GM19239 (cell line): ENCODE measurements around the gene MAP3K10.
"Not testable (repeated sequence)": the region's sequence is repeated elsewhere in the genome, so short reads cannot be mapped to it uniquely, and the experiment has no call there.

Experiments used
- DNase-seq: peaks from one replicate; pipeline ENCODE4 v3.0.0; 2011; ENCODE audit warnings: low spot score; ENCODE audit not compliant: insufficient read length
- FAIRE-seq: peaks from 2 replicates; lab custom pipeline; 2011; peaks lifted over from hg19 to GRCh38; lab: Jason Lieb, UNC

The MAP3K10 gene

GRCh38 chr19:40170303-40170989 is 20.8 kb upstream of the MAP3K10 start:
- FAIRE-seq, DNase-seq: not testable (repeated sequence)

- not testable (repeated sequence) for DNase-seq, FAIRE-seq
Observed at GRCh38 chr19:40171293-40171692, 19.9 kb upstream of the MAP3K10 start.

GRCh38 chr19:40174092-40174491 is 17.1 kb upstream of the MAP3K10 start:
- FAIRE-seq (no peak), DNase-seq (no peak)

- no peak for FAIRE-seq
Observed at GRCh38 chr19:40175820-40176219, 15.4 kb upstream of the MAP3K10 start.

GRCh38 chr19:40177286-40178070 is 13.7 kb upstream of the MAP3K10 start:
- FAIRE-seq, result no peak
- no peak for DNase-seq

More at GRCh38 chr19:40175820-40176219, 15.4 kb upstream of the MAP3K10 start:
- DNase-seq, result no peak

- FAIRE-seq (no peak), DNase-seq (no peak)
Observed at GRCh38 chr19:40178756-40179155, 12.5 kb upstream of the MAP3K10 start.

GRCh38 chr19:40184273-40184672 is 7.0 kb upstream of the MAP3K10 start:
- no peak for FAIRE-seq
- DNase-seq, result no peak

GRCh38 chr19:40191836-40192646 is 815 bp downstream of the MAP3K10 start:
- DNase-seq (no peak), FAIRE-seq (no peak)

GRCh38 chr19:40192758-40193586 is 1.7 kb downstream of the MAP3K10 start:
- FAIRE-seq, result no peak
- no peak for DNase-seq

- DNase-seq (no peak), FAIRE-seq (no peak)
Observed at GRCh38 chr19:40193587-40193849, 2.3 kb downstream of the MAP3K10 start.

- no peak for FAIRE-seq
- DNase-seq, result no peak
Observed at GRCh38 chr19:40198272-40198990, 7.2 kb downstream of the MAP3K10 start.

GRCh38 chr19:40200341-40201099 is 9.3 kb downstream of the MAP3K10 start:
- no peak for FAIRE-seq
- no peak for DNase-seq

GRCh38 chr19:40204381-40204780 is 13.2 kb downstream of the MAP3K10 start:
- no peak for DNase-seq

GRCh38 chr19:40205760-40206159 is 14.5 kb downstream of the MAP3K10 start:
- no peak for DNase-seq
- no peak for FAIRE-seq

More at GRCh38 chr19:40204381-40204780, 13.2 kb downstream of the MAP3K10 start:
- FAIRE-seq, result no peak

- FAIRE-seq, result no peak
- DNase-seq, result no peak
Observed at GRCh38 chr19:40208602-40209001, 17.4 kb downstream of the MAP3K10 start.

GRCh38 chr19:40210889-40211288 is 19.7 kb downstream of the MAP3K10 start:
- DNase-seq, result no peak
- no peak for FAIRE-seq

- DNase-seq (no peak), FAIRE-seq (no peak)
Observed at GRCh38 chr19:40213251-40213829, 22.1 kb downstream of the MAP3K10 start.

- no peak for FAIRE-seq
- DNase-seq, result no peak
Observed at GRCh38 chr19:40213882-40214570, 22.8 kb downstream of the MAP3K10 start.
